Uterus (tissue), 4 donors: ENCODE measurements around the gene GJB5. TPM values are rescaled to one million over a fixed set of nuclear protein-coding genes. Genes with fewer than 3 reads are reported as not detected.

Source experiments
- DNase-seq, 2 donors: peaks; one replicate each; pipeline ENCODE4 v3.0.0-alpha.2; 2019 to 2020
- H3K27ac ChIP-seq, 2 donors: fragments of 200-600 bp; sonication (generic); 1 replicate in 1 of 2; 2 replicates in 1 of 2; pipeline ENCODE4 v1.5.1; 2016 to 2018
- H3K27me3 ChIP-seq, 2 donors: fragments of 200-600 bp; sonication (generic); one replicate each; pipeline ENCODE4 v1.5.1; 2018 to 2019; ENCODE audit warnings: control low read depth in 1 of 2
- H3K36me3 ChIP-seq, 2 donors: fragments of 200-600 bp; sonication (generic); one replicate each; pipeline ENCODE4 v1.5.1; 2019; ENCODE audit warnings: control low read depth in 1 of 2
- H3K4me1 ChIP-seq, 2 donors: fragments of 200-600 bp; sonication (generic); one replicate each; pipeline ENCODE4 v1.5.1; 2018 to 2019; ENCODE audit warnings: control low read depth in 1 of 2
- H3K4me3 ChIP-seq, 2 donors: fragments of 200-600 bp; sonication (generic); 1 replicate in 1 of 2; 2 replicates in 1 of 2; pipeline ENCODE4 v1.5.1; 2018 to 2019; ENCODE audit warnings: mild to moderate bottlenecking in 1 of 2
- H3K9me3 ChIP-seq, 2 donors: fragments of 200-600 bp; sonication (generic); one replicate each; pipeline ENCODE4 v1.5.1; 2019; ENCODE audit warnings: control low read depth in 1 of 2
- POLR2A ChIP-seq, 2 donors: fragments of 450-650 bp; IDR thresholded peaks; one replicate each; pipeline ENCODE4 v1.6.1; 2016; ENCODE audit warnings: antibody characterized with exemption in 2 of 2, mild to moderate bottlenecking in 1 of 2, moderate library complexity in 1 of 2
- intact Hi-C: fragments of 100-400 bp; cut with DNase I; formaldehyde crosslinking; loops from one replicate; pipeline ENCODE4 v1.15.1; 2023; ENCODE audit warnings: low total_unique reads
- total RNA-seq, 4 donors: library from RNA; depleted of rRNA in 3 of 4; stranded (reverse); fragments of >200 nt in 3 of 4; gene quantifications; one replicate each; pipeline versions ENCODE4 v1.1.0 to v1.2.4, GENCODE V29; 2014 to 2023
- TF ChIP-seq, protein P1 (sequence below), 4 experiments: fragments of 200-600 bp in 2 of 4; fragments of 450-650 bp in 2 of 4; sonication (generic) in 2 of 4; IDR thresholded peaks; one replicate each; pipeline ENCODE4 v1.5.1; 2016 to 2019; ENCODE audit warnings: antibody characterized with exemption in 4 of 4, mild to moderate bottlenecking in 2 of 4, moderate library complexity in 1 of 4
- donor health status: DM: yes; HTN: yes; CAD: no.

Gene GJB5
- total RNA-seq, 4 donors from 2014 or later = 0.41 TPM; not detected in 3

- TF ChIP-seq, protein P1, sequence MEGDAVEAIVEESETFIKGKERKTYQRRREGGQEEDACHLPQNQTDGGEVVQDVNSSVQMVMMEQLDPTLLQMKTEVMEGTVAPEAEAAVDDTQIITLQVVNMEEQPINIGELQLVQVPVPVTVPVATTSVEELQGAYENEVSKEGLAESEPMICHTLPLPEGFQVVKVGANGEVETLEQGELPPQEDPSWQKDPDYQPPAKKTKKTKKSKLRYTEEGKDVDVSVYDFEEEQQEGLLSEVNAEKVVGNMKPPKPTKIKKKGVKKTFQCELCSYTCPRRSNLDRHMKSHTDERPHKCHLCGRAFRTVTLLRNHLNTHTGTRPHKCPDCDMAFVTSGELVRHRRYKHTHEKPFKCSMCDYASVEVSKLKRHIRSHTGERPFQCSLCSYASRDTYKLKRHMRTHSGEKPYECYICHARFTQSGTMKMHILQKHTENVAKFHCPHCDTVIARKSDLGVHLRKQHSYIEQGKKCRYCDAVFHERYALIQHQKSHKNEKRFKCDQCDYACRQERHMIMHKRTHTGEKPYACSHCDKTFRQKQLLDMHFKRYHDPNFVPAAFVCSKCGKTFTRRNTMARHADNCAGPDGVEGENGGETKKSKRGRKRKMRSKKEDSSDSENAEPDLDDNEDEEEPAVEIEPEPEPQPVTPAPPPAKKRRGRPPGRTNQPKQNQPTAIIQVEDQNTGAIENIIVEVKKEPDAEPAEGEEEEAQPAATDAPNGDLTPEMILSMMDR (IDR thresholded peaks at IDR 0.05) = no peak
- TF ChIP-seq POLR2A (IDR thresholded peaks at IDR 0.05) = no peak
- peak overlapping the region; percentile 72 to 77 for H3K27ac ChIP-seq
- DNase-seq = no peak
- no peaks in the 10 kb centered on the region for H3K4me1 ChIP-seq
- intact Hi-C loops = no loop called here
- no peaks in the 10 kb centered on the region for H3K36me3 ChIP-seq
- H3K4me3 ChIP-seq = peak overlapping the region in 1 of 2 donors; percentile 14
- H3K27me3 ChIP-seq = no peaks in the 10 kb centered on the region
- no peaks in the 10 kb centered on the region for H3K9me3 ChIP-seq
These were observed 39.3 kb downstream of the GJB5 start for GRCh38 chr1:34794001-34794789.

DNA sequence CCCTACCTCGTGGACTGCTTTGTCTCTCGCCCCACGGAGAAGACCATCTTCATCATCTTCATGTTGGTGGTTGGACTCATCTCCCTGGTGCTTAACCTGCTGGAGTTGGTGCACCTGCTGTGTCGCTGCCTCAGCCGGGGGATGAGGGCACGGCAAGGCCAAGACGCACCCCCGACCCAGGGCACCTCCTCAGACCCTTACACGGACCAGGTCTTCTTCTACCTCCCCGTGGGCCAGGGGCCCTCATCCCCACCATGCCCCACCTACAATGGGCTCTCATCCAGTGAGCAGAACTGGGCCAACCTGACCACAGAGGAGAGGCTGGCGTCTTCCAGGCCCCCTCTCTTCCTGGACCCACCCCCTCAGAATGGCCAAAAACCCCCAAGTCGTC lies 39.9 kb downstream of the GJB5 start:
- Histone ChIP-seq H3K9me3 (no peaks in the 10 kb centered on the region), H3K27ac (peak overlapping the region; percentile 72 to 77), H3K4me1 (no peaks in the 10 kb centered on the region), H3K27me3 (no peaks in the 10 kb centered on the region), H3K36me3 (no peaks in the 10 kb centered on the region), H3K4me3 (peak overlapping the region in 1 of 2 donors; percentile 14)
- TF ChIP-seq POLR2A (IDR thresholded peaks at IDR 0.05) = no peak
- TF ChIP-seq, protein P1 (IDR thresholded peaks at IDR 0.05) = no peak
- no peak for DNase-seq
- intact Hi-C loops = no loop called here

GRCh38 chr1:34795916-34796315 lies 41.1 kb downstream of the GJB5 start:
- Histone ChIP-seq H3K9me3 (no peaks in the 10 kb centered on the region), H3K4me3 (no peak overlapping the region), H3K4me1 (no peaks in the 10 kb centered on the region), H3K27ac (peak overlapping the region in 1 of 2 donors; percentile 77), H3K27me3 (no peaks in the 10 kb centered on the region), H3K36me3 (no peaks in the 10 kb centered on the region)
- no peak for DNase-seq
- intact Hi-C loops = no loop called here
- no peak for TF ChIP-seq POLR2A (IDR thresholded peaks at IDR 0.05)
- TF ChIP-seq, protein P1 (IDR thresholded peaks at IDR 0.05) = no peak

GRCh38 chr1:34796990-34797389 lies 42.1 kb downstream of the GJB5 start:
- no peaks in the 10 kb centered on the region for H3K4me1 ChIP-seq
- no peak for DNase-seq
- H3K9me3 ChIP-seq = no peaks in the 10 kb centered on the region
- peak overlapping the region in 1 of 2 donors; percentile 77 for H3K27ac ChIP-seq
- no peak overlapping the region for H3K4me3 ChIP-seq
- no peaks in the 10 kb centered on the region for H3K36me3 ChIP-seq
- TF ChIP-seq POLR2A (IDR thresholded peaks at IDR 0.05) = no peak
- TF ChIP-seq, protein P1 (IDR thresholded peaks at IDR 0.05) = no peak
- no peaks in the 10 kb centered on the region for H3K27me3 ChIP-seq
- intact Hi-C loops = no loop called here

- DNase-seq = no peak
- intact Hi-C loops = no loop called here
- TF ChIP-seq POLR2A (IDR thresholded peaks at IDR 0.05) = no peak
- TF ChIP-seq, protein P1 (IDR thresholded peaks at IDR 0.05) = no peak
- Histone ChIP-seq H3K27ac (peak overlapping the region in 1 of 2 donors; percentile 41), H3K9me3 (no peaks in the 10 kb centered on the region), H3K27me3 (no peaks in the 10 kb centered on the region), H3K36me3 (no peaks in the 10 kb centered on the region), H3K4me3 (no peak overlapping the region), H3K4me1 (no peaks in the 10 kb centered on the region)
These were observed 45.4 kb downstream of the GJB5 start for GRCh38 chr1:34800214-34800613.
